Mononuclear cell (primary cell): Measurements from ENCODE around the gene FICD. TPM values are rescaled to one million over a fixed set of nuclear protein-coding genes. Genes with fewer than 3 reads are reported as not detected.
"Not testable (repeated sequence)": the region's sequence is repeated elsewhere in the genome, so short reads cannot be mapped to it uniquely, and the experiment has no call there.

Experiments
- H3K27me3 ChIP-seq: 2 replicates; pipeline ENCODE4 v1.6.0; 2011; ENCODE audit warnings: low read length, control low read depth; ENCODE audit not compliant: insufficient read depth
- H3K4me1 ChIP-seq: 2 replicates; pipeline ENCODE4 v1.5.1; 2011; ENCODE audit warnings: mild to moderate bottlenecking, low read length, control low read depth; ENCODE audit not compliant: insufficient read depth
- H3K4me3 ChIP-seq: 2 replicates; pipeline ENCODE4 v1.5.1; 2011; ENCODE audit warnings: mild to moderate bottlenecking, low read length, moderate library complexity
- H3K9me3 ChIP-seq: 2 replicates; pipeline ENCODE4 v1.5.1; 2011; ENCODE audit warnings: low read depth, mild to moderate bottlenecking, control low read depth, low read length
- total RNA-seq: library from RNA; depleted of rRNA; stranded (reverse); fragments of >200 nt; gene quantifications from one replicate; pipeline ENCODE4 v1.2.3, GENCODE V29; 2012

Gene FICD
- total RNA-seq, 1 donor, result 3.3 TPM

DNA sequence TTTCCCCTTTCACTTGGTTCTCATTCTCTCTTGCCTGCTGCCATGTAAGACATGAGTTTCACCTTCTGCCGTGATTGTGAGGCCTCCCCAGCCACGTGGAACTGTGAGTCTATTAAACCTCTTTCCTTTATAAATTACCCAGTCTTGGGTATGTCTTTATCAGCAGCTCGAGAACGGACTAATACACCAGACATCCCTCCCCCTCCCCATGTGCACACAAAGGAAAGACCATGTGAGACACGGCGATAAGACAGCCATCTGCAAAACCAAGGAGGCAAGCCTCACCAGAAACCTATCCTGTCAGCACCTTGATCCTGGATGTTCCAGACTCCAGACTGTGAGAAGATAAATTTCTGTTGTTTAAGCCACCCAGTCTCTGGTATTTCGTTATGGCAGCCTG, 29.7 kb upstream of the FICD start:
- H3K9me3 ChIP-seq, H3K4me3 ChIP-seq, H3K27me3 ChIP-seq, H3K4me1 ChIP-seq: not testable (repeated sequence)

DNA sequence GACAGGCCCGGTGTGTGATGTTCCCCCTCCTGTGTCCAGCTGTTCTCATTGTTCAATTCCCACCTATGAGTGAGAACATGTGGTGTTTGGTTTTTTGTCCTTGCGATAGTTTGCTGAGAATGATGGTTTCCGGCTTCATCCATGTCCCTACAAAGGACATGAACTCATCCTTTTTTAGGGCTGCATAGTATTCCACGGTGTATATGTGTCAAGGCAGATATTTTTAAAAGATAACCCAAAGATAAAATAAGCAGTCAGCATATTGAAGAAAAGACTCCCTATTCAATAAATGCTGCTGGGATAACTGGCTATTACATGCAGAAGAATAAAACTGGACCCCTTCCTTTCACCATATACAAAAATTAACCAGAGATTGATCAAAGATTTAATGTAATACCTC, 28.0 kb upstream of the FICD start:
- not testable (repeated sequence) for H3K27me3 ChIP-seq, H3K9me3 ChIP-seq, H3K4me1 ChIP-seq, H3K4me3 ChIP-seq

DNA sequence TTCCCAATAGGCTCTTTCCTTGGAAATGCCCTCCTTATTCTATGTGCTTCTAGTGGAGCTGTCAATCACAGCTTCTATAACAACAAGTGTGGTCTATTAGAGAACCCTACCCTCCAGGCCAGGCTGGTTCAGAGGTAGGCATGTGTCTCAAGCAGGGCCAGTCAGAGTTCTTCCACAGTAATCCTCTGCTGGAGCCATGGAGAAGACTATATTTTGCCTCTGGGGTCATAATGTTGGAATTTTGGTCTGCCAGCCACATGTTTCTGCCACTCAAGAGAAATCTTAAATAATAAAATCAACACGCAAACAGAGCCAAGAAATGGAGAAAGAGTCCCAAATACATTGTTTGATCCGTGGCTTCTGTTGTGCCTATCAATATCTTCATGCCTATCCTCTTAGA, 23.8 kb upstream of the FICD start:
- H3K4me3 ChIP-seq, result no peak overlapping the region
- no peaks in the 10 kb centered on the region for H3K4me1 ChIP-seq
- no peaks in the 10 kb centered on the region for H3K27me3 ChIP-seq
- H3K9me3 ChIP-seq, result no peaks in the 10 kb centered on the region

DNA sequence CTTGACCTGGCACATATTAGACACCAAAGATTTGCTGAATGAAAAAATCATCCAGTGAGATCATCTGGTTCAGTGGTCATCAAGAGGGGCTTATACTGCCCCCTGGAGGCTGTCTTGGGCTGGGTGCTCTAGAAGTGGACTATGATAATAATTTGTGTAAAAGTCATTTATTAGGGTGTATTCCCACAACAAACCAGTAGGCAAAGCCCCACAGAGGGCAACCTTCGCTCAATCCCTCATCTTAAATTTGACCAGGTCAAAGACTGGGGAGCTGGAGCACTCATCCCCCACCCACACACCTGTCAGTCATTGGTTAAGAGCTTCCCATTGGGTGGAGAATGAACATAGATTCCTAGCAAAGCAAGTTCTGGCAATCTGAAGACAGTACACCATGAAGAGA, 20.0 kb upstream of the FICD start:
- Histone ChIP-seq H3K4me1 (no peaks in the 10 kb centered on the region), H3K9me3 (no peaks in the 10 kb centered on the region), H3K4me3 (no peak overlapping the region), H3K27me3 (no peaks in the 10 kb centered on the region)

DNA sequence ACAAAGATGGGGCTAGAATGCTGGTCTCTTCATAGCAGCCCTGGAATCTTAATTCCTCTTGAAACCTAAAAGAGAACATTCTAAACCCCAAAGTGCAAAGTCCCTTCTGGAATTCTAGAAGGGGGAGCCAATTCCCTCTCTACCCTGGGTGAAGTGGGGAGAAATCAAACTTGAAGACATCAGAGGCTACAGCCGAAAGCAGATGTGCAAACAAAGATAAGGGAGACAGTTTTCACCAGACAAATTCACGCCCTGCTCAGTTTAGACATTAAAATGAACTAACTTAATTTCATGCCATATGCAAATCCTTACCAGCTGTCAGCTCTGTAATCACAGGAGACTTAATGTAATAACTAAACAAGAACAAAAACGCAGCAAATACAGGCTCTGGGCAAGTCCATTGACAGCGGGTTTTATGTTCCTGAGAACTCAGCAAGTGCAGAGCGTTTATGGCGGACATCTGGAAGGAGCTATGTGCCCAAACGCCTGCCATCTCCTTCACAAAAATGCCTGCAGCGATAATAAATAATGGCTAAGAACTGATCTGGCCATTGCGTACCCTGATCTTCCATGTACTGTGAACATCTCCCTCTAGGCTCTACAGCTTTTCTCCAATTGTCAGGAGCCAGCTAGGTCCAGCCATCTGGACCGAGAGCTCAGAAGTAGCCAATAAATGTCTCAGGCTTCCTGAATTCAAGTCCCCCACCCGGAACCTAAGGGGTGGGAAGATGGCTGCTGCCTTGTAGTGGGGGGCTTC, 19.1 kb upstream of the FICD start:
- H3K27me3 ChIP-seq, result no peaks in the 10 kb centered on the region
- H3K4me1 ChIP-seq, result no peaks in the 10 kb centered on the region
- H3K4me3 ChIP-seq, result no peak overlapping the region
- no peaks in the 10 kb centered on the region for H3K9me3 ChIP-seq

DNA sequence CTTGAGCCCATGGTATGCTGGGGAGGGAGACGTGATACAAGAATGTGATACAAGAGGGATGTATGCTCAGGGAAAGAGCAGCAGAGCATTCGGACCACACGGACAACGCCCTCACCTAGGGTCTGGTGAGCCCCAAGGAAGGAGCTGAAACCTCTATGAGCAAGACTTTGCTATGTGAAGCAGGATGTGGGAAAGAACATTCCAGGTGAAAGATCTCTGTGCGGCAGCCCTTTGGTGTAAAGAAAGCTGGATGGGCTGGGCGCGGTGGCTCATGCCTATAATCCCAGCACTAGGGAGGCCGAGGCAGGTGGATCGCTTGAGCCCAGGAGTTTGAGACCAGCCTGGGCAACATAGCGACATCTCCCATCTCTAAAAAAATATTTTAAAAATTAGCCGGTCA, 16.9 kb upstream of the FICD start:
- Histone ChIP-seq H3K9me3 (peaks cover 5% of the 10 kb centered on the region), H3K4me1 (no peaks in the 10 kb centered on the region), H3K4me3 (no peak overlapping the region), H3K27me3 (no peaks in the 10 kb centered on the region)

DNA sequence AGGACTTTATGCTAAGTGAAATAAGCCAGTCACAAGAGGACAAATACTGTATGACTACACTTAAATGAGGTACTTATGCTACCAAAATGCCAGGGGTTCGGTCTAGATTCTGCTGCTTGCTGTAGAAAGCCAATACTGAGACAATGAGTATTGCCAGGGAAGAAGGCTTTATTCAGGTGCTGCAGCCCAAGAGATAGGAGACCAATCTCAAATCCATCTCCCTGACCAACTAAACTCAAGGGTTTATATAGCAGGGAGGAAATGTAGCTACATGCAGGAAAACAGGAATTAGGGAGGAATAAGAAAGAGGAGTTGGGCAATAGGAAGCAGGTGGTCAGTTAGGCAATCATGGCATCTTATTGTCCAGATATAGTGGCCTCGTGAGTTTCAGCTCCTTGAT, 12.2 kb upstream of the FICD start:
- H3K9me3 ChIP-seq, result peaks cover 12% of the 10 kb centered on the region
- H3K4me3 ChIP-seq, result no peak overlapping the region
- peaks cover 2% of the 10 kb centered on the region for H3K27me3 ChIP-seq
- H3K4me1 ChIP-seq, result no peaks in the 10 kb centered on the region

DNA sequence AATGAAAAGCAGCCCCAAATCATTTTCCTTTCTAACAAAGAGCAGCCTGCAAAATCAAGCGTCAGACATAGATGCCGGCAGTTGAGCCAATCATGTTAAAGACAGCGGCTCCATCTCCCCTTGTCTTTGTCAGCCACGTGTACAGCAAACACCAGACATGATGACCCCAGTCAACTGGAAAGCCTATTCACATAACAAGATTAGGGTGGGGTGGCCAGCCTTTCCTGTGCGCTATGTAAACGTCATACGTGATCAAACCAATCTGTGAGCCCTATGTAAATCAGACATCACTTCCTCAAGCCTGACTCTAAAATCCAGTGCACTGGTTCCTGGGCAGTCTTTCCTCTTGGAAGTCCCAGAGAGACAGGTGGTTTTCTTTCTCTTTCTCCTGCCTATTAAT, 9.9 kb upstream of the FICD start:
- H3K9me3 ChIP-seq, result peaks cover 12% of the 10 kb centered on the region
- peaks cover 2% of the 10 kb centered on the region for H3K27me3 ChIP-seq
- H3K4me3 ChIP-seq, result no peak overlapping the region
- H3K4me1 ChIP-seq, result no peaks in the 10 kb centered on the region

DNA sequence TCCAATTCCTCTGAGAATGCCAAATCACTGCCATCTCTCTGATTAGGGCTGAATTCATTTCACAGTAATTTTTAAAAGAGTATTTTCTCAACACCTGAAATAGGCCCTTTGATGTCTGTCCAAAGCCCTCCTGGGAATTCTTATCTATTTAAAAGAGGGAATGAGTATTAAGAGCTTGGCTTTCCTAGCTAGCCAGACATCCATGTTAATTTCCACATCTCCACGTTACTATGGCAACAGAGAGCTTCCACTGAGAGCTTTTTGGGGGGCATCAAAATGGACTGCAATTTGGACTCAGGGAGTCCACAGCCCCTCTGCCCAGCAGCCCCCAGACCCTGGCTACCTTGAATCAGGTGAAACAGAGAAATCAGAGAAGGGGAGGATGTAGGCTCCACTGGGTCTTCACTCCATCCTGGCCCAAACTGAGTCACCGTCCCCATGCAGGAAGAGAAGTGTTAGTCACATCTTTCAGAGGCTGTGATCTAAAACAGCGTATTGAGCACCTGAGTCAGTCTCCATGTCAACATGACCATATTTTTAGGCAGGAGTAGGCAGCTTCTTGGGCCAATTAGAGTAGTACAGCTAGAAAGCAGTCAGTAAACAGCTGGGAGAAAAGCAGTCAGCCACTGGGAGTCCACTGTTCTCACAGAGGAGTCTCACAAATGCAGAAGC, 7.0 kb upstream of the FICD start:
- Histone ChIP-seq H3K4me1 (no peaks in the 10 kb centered on the region), H3K9me3 (peaks cover 7% of the 10 kb centered on the region), H3K27me3 (peaks cover 2% of the 10 kb centered on the region), H3K4me3 (no peak overlapping the region)

DNA sequence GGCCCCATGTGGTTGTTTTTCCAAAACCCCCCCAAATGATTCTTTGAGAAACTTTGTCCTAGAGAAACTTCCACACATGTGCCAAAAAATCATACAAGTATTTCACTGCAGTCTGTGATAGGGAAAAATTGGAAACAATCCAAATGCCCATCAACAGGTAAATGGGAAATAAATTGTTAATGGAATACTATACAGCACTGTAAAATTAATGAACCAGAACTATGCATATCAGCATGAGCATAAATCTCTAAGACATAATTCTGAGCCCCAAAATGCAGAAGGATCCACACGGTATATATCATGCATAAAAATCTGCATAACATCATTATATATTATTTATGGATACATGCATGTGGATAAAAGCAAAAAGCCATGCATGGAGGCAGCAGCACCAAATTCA, 5.3 kb upstream of the FICD start:
- no peak overlapping the region for H3K4me3 ChIP-seq
- no peaks in the 10 kb centered on the region for H3K9me3 ChIP-seq
- peaks cover 6% of the 10 kb centered on the region for H3K4me1 ChIP-seq
- H3K27me3 ChIP-seq, result peaks cover 2% of the 10 kb centered on the region

DNA sequence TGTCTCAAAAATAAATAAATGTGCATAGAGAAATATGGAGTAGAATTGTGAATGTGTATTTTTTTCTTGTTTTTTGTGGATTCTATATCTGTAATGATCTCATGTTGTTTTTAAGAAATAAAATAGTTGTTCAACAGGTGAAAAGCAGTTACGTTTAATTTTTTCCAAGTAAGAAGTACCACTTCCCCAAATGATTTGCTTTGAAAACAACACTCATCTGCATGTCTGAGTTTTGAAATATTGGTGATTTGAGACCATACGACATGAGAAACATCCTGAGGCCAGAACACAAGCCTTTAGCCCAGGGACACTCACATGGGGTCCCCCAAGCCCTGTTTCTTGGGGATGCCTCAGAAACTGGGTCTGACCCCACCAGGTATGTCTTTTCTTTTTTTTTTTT, 4.2 kb upstream of the FICD start:
- Histone ChIP-seq H3K4me1 (peaks cover 10% of the 10 kb centered on the region), H3K27me3 (peaks cover 2% of the 10 kb centered on the region), H3K9me3 (no peaks in the 10 kb centered on the region), H3K4me3 (no peak overlapping the region)

DNA sequence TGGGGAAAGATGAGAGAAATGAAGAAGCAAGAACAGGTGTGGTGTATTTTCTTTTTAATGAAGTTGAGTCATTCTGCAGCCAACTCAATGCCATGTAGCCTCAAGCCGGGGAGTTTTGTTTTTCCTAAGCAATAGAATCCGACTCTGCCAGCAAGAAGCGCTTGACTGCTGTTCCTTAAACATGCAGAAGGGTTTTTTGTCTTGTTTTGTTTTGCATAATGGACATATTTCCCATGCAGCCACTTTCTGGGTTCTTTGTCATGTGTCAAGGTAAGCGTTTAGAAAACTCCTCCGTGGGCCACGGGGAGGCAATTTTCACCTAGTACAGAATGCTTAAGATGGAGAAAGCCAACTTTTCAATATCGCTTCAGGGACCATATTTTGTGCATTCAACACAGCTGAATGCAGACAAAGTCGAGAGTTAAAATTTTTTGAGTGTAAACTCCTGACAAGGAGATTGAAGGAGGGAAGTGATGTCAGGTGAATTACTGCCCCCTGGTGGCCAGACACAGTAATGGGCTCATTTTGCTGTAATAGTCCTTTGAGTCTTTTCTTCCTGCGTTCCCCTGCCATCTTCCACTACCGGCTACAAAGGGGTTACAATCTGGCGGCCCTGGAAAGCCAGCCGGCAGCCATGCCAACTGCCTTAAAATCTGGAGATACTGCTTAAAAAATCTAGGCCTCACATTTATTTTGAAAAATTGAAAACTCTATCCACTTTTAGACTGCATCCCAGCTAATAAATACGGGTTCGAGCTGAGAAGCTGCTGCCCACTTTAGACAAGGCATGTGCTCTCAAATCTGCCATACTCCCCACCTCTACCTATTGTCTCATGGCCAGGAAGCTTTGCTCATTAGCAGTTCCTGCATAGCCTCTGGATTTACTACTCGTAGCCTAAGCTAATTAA, 3.2 kb upstream of the FICD start:
- no peak overlapping the region for H3K4me3 ChIP-seq
- peaks cover 2% of the 10 kb centered on the region for H3K27me3 ChIP-seq

DNA sequence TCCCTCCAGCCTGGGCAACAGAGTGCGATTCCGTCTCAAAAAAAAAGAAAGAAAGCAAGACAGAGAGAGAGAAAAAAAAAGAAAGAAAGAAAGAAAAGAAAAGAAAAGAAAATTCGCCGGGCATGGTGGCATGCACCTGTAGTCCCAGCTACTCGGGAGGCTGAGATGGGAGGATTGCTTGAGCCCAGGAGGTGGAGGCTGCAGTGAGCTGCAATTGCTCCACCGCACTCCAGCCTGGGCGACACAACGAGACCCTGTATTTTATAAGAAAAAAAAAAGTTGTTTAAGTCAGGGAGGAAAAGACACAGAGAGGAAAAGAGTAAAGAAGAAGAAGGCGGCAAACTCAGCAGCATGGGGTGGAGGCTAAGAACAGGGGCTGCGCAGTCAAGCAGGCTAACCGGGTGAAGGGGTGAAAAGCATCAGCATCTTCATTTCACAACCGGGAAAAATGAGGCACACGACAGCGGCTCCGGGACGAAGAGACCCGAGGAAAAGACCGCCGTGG, 557 bp upstream of the FICD start:
- Histone ChIP-seq H3K4me3 (peak overlapping the region; percentile 73), H3K4me1 (peaks cover 17% of the 10 kb centered on the region), H3K27me3 (no peaks in the 10 kb centered on the region), H3K9me3 (no peaks in the 10 kb centered on the region)

More for the DNA sequence above, 3.2 kb upstream of the FICD start:
- H3K4me1 ChIP-seq, result peaks cover 17% of the 10 kb centered on the region
- H3K9me3 ChIP-seq, result no peaks in the 10 kb centered on the region

DNA sequence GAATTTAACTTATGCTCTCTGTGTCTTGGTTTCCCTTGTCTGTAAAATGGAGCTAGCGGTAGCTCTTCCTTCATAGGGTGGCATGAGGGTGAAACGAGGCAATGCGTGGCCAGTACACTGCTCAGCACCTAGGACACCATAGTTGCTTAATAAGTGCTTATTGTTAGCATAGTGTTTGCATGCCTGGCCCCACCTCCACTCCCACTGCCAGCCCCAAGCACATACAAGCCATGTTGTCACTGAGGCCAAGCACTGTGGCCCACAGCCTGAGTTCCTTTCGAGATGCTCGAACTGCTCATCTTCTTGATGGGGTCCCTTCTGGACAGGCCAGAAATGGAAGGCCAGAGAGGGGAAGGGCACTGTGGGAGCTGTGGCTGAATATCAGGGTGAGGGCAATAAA, 839 bp downstream of the FICD start:
- Histone ChIP-seq H3K9me3 (no peaks in the 10 kb centered on the region), H3K4me3 (peak overlapping the region; percentile 73), H3K27me3 (no peaks in the 10 kb centered on the region), H3K4me1 (peaks cover 17% of the 10 kb centered on the region)
